GM19463 (cell line): ENCODE results near the gene PRKRIP1.
"Not testable (repeated sequence)": the region's sequence is repeated elsewhere in the genome, so short reads cannot be mapped to it uniquely, and the experiment has no call there.

ENCODE experiments used
- ATAC-seq: cut with Tn5 transposase; IDR thresholded peaks from one replicate; pipeline ENCODE4 v1.9.1; 2021; ENCODE audit warnings: mild to moderate bottlenecking, moderate library complexity; ENCODE audit not compliant: unreplicated experiment

PRKRIP1 gene

GRCh38 chr7:102455596-102455995 is 59.4 kb downstream of the PRKRIP1 start:
- ATAC-seq, result no peak

DNA sequence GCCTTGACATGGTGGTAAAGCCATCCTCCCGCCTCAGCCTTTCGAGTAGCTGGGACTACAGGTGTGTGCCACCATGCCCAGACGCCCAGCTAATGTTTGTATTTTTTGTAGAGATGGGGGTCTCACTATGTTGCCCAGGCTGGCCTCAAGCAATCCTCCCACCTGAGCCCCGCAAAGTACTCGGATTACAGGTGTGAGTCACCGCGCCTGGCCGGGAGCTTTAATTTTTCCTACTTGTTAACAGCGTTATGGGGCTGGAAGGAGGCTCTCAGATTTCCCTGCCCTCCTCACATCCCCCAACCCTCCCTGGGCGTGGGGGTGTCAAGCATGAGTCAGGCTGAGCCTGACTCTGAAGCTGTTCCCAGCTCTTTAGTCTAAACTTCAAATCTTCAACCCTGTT is 60.2 kb downstream of the PRKRIP1 start:
- ATAC-seq, result no peak

DNA sequence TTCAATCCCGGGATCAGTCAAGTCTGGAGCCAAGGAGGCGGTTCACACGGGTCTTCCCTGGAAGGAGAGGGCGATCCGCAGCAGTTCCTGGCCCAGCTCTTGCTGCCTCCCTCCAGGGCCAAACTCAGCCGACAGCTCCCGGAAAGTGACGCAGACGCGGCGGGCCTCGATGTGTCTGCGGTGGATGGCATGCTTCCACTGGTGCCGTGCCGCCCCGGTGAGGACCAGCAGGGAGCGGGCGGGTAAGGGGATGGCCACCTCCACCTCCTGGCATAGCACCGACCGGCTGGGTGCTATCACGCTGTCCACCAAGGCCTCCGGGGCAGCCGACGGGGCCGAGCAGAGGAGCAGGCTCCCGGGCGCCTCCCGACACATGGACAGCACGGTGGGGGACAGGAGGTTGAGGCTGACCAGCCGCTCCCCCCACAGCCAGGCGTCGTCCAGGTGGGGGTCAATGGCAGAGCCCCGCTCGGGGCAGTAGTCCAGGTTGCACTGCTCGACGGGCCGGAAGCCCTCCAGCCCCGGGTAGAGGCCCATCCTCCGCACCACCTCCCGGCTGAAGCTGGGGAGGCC is 61.3 kb downstream of the PRKRIP1 start:
- no peak for ATAC-seq

GRCh38 chr7:102459221-102459844 is 63.2 kb downstream of the PRKRIP1 start:
- no peak for ATAC-seq

GRCh38 chr7:102460467-102460866 is 64.3 kb downstream of the PRKRIP1 start:
- no peak for ATAC-seq

- ATAC-seq, result no peak
Measured at GRCh38 chr7:102463841-102464576, 67.8 kb downstream of the PRKRIP1 start.

DNA sequence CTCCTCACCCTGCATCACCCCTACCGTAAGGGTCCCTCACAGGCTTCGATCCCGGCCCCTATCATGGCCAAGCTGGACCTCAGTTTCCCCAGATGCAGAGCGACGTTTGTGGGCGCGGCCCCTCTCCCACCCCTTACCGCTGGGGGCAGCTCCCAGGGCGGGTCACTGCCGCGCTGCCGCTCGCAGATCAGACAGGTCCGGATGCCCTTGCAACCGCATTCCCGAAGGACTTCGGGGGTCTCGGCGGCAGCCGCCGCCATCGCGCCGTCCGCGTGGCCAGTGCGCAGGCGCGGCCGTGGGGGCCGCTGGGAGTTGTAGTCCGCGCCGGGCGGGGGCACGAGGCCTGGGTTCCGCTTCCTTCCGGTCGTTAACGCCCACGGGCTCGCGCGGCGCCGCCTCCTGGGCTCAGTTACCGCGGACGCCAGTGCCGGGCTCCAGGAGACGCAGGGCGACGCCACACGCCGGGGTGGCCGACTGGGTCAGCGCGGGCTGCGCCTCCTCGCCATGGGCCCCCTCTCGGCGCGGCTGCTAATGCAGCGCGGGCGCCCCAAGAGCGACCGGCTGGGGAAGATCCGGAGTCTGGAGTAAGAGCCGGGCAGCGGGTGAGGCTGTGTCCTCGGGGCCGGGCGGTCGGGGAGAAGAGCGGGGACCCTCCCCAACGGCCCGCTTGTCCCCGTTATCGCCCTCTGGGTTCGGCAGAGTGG is 68.6 kb downstream of the PRKRIP1 start, which contains the start of the genes ALKBH4 and LRWD1:
ALKBH4 (minus strand) TSS at position 287 of the 704 bp plus-strand sequence; CDS start at position 260, 27 bp downstream.
LRWD1 (plus strand) TSS at position 408 of the 704 bp plus-strand sequence; CDS start at position 505, 97 bp downstream.
- ATAC-seq, result peak; percentile 94

GRCh38 chr7:102466097-102466496 is 69.9 kb downstream of the PRKRIP1 start:
- ATAC-seq, result no peak

DNA sequence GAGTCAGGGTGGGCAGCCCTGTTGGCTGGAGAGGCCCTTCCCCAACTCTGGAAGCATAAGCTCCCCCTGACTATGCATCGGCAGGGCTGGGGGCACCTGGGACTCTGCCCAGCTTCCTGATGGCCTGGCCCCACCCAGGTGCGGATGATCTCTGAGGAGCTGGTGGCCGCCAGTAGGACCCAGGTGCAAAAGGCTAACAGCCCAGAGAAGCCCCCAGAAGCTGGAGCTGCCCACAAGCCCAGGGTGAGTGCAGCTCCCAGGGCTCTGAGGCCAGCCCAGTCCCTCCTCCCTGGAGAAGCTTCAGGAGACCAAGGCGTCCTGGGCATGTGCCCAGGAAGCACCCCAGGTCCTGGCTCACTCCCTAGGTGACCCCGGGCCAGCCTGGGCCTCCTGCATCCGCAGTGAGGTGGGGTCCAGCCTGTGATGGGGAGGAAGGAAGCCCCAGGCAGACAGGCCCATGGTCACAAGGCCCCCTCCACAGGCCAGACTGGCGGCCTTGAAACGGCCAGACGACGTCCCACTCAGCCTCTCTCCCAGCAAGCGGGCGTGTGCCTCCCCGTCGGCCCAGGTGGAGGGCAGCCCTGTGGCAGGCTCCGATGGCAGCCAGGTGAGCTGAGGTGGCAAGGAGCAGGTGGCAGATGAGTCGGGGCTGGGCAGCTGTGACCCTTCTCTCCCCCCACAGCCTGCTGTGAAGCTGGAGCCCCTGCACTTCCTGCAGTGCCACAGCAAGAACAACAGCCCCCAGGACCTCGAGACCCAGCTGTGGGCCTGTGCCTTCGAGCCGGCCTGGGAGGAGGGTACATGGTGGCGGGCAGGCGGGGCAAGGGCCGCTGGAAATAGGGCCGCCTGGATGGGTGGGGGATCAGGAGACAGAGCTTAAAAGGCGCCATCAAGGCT is 71.7 kb downstream of the PRKRIP1 start:
- no peak for ATAC-seq

DNA sequence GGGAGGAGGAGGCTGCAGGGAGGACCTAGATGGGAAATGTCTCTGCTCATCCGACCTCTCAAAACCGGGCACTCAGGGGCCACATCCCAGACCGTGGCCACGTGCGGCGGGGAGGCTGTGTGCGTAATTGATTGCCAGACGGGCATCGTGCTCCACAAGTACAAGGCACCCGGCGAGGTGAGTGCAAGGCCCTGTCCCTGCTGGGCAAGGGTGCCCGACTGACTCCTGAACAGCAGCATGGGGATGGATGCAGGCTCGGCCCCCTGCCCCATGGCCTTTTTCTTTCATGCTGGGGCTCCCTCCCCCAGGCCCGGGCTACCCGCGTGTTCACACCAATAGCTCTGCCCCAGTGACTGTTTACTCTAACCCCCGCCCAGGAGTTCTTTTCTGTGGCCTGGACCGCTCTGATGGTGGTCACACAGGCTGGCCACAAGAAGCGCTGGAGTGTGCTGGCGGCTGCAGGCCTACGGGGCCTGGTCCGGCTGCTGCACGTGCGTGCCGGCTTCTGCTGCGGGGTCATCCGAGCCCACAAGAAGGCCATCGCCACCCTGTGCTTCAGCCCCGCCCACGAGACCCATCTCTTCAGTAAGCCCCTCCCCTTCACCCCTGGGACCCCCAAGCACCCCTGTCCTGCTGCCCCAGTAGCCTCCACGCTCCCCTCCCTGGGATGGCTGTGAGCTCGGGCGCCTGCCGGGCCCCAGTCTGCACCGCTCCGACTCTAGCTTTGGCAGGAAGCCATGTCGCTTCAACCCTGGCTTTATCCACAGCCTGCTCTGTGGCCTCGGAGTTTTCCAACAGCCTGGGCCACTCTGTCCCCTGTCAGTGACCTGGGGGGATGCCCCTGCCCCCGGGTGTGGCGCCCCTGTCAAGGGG is 72.6 kb downstream of the PRKRIP1 start:
- ATAC-seq, result no peak

DNA sequence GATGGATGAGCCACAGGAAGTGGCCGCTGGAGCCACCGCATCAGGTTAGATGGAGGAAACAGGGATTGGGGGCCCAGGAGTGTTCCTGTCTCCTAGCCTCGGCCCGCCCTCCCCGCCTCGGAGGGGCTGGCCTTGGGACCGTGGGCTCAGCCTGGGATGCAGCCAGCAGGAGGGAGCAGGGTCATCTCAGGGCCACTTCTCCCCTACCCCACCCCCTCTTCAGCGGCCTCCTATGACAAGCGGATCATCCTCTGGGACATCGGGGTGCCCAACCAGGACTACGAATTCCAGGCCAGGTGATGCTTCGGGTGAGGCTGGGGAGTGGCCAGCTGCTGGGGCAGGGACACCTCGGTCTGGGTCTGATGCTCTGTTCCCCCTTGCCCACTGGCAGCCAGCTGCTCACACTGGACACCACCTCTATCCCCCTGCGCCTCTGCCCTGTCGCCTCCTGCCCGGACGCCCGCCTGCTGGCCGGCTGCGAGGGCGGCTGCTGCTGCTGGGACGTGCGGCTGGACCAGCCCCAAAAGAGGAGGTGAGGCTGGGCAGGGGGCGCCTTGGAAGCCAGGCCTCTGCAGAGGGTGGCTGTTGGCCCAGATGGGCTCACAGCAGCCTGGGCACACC is 73.3 kb downstream of the PRKRIP1 start:
- no peak for ATAC-seq

GRCh38 chr7:102469972-102470825 is 74.0 kb downstream of the PRKRIP1 start:
- no peak for ATAC-seq

DNA sequence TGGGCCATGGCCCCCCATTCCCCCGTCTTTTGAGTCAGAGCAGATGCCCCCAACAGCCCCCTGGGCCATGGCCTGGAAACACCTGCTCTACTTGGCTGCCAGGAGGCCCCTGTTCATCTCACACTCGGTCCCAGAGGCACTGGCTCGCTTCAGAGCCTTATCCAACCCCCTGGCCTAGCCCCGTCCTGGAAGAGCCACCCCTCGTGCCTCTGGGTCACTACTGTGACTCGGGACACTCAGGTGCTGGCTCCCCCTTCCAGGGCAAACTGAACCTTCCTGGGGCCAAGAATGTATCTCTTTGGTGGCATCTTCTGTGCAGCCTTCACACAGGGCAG is 75.6 kb downstream of the PRKRIP1 start:
- no peak for ATAC-seq

- no peak for ATAC-seq
Measured at GRCh38 chr7:102472126-102473041, 76.2 kb downstream of the PRKRIP1 start.

DNA sequence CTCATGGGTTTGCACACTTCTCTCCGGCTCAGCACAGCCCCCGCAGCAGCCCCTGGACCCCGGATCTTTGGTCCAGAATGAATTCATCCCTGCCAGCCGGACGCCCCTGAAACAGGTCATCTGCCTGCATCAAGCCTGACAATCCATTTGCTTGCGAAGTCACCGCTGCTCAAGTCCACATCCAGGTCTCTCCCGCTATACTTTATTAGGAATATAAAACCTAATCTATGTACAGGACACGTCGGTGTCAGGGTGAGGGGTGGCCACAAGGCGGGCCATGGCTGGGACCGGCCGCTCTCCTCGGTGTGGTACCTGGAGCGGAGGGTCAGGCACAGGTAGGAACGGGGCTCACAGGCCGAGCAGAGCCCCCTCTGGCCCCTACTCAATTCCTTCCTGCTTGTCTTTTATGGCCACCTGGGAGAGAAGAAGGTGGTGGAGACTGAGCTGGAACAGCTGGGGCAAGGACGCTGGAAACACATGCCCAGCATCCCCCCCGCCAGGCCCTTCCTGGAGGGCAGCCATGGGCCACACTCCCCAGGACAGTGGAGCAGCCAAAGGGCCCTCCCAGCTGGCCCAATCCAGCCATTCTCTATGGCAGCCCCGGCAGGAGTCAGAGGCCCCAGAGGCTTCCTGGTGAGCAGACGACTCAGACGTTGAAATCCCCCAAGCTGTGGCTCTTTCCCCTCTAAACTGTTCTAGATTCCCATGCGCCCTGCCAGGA is 77.3 kb downstream of the PRKRIP1 start:
- no peak for ATAC-seq

DNA sequence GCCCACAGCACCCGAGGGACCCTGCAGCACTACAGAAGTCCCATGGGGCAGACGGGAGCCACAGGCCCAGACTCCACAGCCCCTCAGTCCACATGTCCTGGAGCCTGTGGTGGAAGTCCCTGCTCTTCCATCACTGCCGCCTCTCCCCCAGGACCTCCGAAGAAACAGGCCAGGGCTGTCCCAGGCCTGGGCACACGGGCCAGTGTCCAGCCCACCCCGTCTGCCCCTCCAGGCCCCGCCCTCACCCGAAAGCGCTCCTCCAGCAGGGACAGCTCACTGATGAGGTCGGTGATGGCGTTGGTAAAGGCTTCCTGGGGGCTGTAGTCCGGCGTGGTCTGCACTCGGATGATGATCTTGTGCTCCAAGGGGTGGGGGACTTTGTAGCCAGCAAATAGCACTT is 78.0 kb downstream of the PRKRIP1 start:
- ATAC-seq, result not testable (repeated sequence)
